ENCODE measurements around the gene SH2D1B.

SH2D1B gene

GRCh38 chr1:162388615-162389014 is 23.3 kb downstream of the SH2D1B start:
- no peak overlapping the region for H3K4me3 ChIP-seq (ENCODE audit: low read length)
- no peak for DNase-seq (ENCODE audit: low read depth)
- TF ChIP-seq CTCF (conservative IDR thresholded peaks at IDR 0.05; ENCODE audit: low read length) = no peak

GRCh38 chr1:162388083-162388594 is 23.8 kb downstream of the SH2D1B start:
- H3K4me3 ChIP-seq (ENCODE audit: low read length) = no peak overlapping the region
- DNase-seq (ENCODE audit: low read depth) = no peak
- no peak for TF ChIP-seq CTCF (conservative IDR thresholded peaks at IDR 0.05; ENCODE audit: low read length)

- no peak for DNase-seq (ENCODE audit: low read depth)
- no peak overlapping the region for H3K4me3 ChIP-seq (ENCODE audit: low read length)
- TF ChIP-seq CTCF (conservative IDR thresholded peaks at IDR 0.05; ENCODE audit: low read length) = no peak
These were observed 24.5 kb downstream of the SH2D1B start for GRCh38 chr1:162387226-162388082.

- no peak overlapping the region for H3K4me3 ChIP-seq (ENCODE audit: low read length)
- no peak for DNase-seq (ENCODE audit: low read depth)
- TF ChIP-seq CTCF (conservative IDR thresholded peaks at IDR 0.05; ENCODE audit: low read length) = no peak
These were observed 25.4 kb downstream of the SH2D1B start for GRCh38 chr1:162386292-162387225.

- TF ChIP-seq CTCF (conservative IDR thresholded peaks at IDR 0.05; ENCODE audit: low read length) = no peak
- no peak overlapping the region for H3K4me3 ChIP-seq (ENCODE audit: low read length)
- DNase-seq (ENCODE audit: low read depth) = no peak
These were observed 26.2 kb downstream of the SH2D1B start for GRCh38 chr1:162385702-162386101.

- TF ChIP-seq CTCF (conservative IDR thresholded peaks at IDR 0.05; ENCODE audit: low read length) = no peak
- no peak for DNase-seq (ENCODE audit: low read depth)
- no peak overlapping the region for H3K4me3 ChIP-seq (ENCODE audit: low read length)
These were observed 26.7 kb downstream of the SH2D1B start for GRCh38 chr1:162385280-162385623.
